ENCODE measurements around the gene KRTCAP2.

The KRTCAP2 gene

GRCh38 chr1:155137154-155137949, 35.8 kb downstream of the KRTCAP2 start:
- FAIRE-seq (no peak), DNase-seq (ENCODE audit: insufficient read length, low spot score) (no peak)

GRCh38 chr1:155136748-155137147, 36.4 kb downstream of the KRTCAP2 start:
- FAIRE-seq = no peak
- DNase-seq (ENCODE audit: insufficient read length, low spot score) = no peak

DNA sequence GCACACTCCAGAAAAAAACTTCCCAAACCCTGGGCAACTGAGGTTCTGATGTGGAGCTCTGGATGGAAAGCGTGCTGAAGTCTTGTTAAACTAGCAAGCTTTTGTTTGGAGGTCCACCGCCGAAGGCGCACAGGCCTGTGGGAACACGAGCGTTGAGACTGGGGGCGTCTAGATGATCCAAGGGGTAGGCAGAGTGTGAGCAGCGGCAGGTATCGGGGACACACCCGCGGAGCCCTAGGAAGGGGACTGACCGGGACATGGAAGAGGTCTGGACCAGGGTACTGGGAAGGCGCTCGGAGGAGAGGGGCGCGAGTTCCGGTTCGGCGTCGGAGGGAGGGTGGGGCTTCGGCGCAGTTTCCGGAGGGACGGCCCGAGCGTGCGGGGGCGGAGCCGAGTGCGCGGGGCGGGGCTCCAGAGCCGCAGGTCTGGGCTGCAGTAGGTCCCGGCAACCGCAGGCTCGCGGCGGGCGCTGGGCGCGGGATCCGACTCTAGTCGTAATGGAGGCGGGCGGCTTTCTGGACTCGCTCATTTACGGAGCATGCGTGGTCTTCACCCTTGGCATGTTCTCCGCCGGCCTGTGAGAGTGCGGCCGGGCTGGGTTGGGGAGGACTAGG, 37.6 kb downstream of the KRTCAP2 start, which contains the start of gene SLC50A1:
Gene SLC50A1, plus strand, starts transcription at position 438 of the 614 bp plus-strand sequence. Its CDS starts 60 bp downstream, at position 498.
- FAIRE-seq = peak; percentile 95

DNA sequence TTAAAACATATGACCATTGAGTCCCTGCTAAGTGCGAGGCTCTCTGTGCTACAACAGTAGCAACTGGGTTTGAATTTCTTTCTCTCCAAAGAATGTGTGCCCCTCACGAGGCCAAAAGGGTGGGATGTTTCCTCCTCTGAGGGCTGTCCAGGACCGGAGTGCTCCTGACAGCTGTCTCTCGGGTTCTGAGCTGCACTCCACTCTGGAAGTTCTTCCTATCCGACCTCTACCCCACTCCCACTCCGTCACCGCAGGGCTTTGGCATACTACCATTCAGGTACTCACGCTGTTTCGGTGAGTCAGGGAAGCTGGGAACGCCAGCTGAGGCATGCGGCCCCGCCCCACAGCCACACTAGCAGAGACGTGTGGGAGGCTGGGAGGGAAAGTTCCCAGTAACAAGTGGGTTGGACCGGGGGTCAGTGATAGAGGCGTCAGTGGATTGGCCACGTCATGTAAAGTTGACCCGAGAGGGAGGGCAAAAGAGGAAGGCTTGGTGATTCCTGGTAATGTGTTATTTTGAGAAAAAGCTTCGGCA, 38.2 kb downstream of the KRTCAP2 start:
- DNase-seq (ENCODE audit: insufficient read length, low spot score) (no peak), FAIRE-seq (no peak)

More for the DNA sequence above, 37.6 kb downstream of the KRTCAP2 start, which contains the start of gene SLC50A1:
- DNase-seq (ENCODE audit: insufficient read length, low spot score) = peak; percentile 90

- FAIRE-seq = no peak
- no peak for DNase-seq (ENCODE audit: insufficient read length, low spot score)
Observed at GRCh38 chr1:155134322-155134721, 38.8 kb downstream of the KRTCAP2 start.

DNA sequence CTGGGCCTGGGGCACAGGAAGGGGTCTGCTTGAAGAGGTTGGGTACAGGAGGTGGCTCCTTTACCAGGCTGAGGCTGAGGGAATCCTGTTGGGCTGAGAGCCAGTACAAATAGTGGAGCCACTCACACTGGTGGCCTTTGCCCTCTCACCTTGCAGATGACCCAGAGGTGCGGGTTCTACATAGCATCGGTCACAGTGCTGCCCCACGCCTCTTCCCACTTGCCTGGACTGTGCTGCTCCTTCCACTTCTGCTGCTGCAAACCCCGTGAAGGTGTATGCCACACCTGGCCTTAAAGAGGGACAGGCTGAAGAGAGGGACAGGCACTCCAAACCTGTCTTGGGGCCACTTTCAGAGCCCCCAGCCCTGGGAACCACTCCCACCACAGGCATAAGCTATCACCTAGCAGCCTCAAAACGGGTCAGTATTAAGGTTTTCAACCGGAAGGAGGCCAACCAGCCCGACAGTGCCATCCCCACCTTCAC, 39.3 kb downstream of the KRTCAP2 start:
- DNase-seq (ENCODE audit: insufficient read length, low spot score) = no peak
- no peak for FAIRE-seq

GRCh38 chr1:155131856-155132255, 41.2 kb downstream of the KRTCAP2 start:
- no peak for DNase-seq (ENCODE audit: insufficient read length, low spot score)
- no peak for FAIRE-seq

- no peak for FAIRE-seq
- no peak for DNase-seq (ENCODE audit: insufficient read length, low spot score)
Observed at GRCh38 chr1:155131285-155131684, 41.8 kb downstream of the KRTCAP2 start.

DNA sequence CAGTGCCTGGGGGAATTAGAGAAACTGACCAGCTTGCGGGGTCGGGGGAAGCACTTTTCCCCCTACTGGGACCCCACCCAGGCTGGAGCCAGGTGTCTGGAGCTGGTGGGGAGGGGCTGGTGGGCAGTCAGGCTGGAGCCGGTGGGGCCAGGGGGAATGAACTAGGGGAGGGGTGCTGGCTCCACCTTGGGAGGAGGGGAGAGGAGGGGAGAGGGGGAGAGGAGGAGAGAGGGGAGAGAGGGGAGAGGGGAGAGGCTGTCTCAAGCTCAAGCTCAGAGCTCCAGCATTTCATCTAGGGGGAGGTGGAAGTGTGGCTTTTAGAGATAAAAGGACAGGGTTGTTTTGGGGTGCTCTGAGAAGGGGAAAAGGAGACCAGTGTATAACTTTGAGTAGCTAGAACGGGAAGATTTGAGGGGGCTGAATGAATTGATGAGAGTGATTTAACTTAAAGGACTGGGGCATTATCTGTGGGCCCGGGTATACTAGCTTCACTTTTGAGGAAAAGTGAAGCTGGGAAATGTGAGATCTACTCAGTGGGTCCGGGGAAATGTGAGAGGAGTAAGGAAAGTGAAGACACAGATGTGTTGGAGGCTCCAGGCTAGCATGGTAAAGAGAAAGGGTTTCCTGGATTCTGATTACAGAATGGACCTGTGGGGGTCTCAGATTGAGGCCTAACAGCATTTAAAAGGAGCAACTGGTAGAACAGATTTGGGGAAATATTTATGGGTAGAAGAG, 42.7 kb downstream of the KRTCAP2 start:
- no peak for FAIRE-seq
- no peak for DNase-seq (ENCODE audit: insufficient read length, low spot score)

DNA sequence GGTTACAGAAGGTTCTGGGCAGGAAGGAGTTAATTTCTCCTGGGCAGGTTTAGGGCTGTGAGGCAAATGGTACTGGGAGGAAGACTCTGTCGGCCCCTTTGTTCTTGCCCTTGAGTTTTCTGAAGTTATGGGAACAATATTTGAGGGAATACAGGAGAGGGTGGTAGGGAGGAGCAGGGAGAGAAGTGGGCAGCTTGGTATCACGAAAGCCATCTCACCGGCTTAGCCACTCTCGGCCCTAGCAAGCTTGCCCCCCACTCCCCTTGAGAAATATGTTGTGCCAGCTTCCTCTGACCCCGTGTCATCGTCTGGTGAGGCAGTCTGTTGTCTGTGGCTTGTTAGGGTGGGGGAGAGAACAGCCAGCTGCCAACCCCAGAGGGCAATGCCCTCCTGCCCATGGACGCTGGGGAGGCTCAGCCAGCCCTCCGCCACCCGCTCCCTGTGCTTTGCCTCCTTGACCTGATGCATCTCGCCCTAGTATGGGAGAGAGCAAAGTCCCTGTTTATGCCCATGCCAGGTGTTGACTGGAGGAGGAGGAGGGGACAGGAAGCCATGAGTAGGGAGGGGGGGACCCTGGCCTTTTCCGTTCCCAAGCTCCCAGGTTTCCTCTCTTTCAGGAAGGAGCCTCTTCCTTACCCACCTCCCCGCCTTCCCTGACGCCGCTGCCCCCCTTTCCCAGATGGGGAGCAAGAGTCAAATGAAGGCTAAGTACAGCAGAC, 44.2 kb downstream of the KRTCAP2 start:
- no peak for DNase-seq (ENCODE audit: insufficient read length, low spot score)
- FAIRE-seq = no peak

- FAIRE-seq (no peak), DNase-seq (ENCODE audit: insufficient read length, low spot score) (no peak)
Observed at GRCh38 chr1:155127967-155128754, 44.9 kb downstream of the KRTCAP2 start.

GRCh38 chr1:155127105-155127966, 45.8 kb downstream of the KRTCAP2 start, which contains the start of gene EFNA1:
EFNA1 (plus strand) TSS chr1:155127876; CDS start chr1:155127978, 102 bp downstream.
- DNase-seq (ENCODE audit: insufficient read length, low spot score) (no peak), FAIRE-seq (no peak)

DNA sequence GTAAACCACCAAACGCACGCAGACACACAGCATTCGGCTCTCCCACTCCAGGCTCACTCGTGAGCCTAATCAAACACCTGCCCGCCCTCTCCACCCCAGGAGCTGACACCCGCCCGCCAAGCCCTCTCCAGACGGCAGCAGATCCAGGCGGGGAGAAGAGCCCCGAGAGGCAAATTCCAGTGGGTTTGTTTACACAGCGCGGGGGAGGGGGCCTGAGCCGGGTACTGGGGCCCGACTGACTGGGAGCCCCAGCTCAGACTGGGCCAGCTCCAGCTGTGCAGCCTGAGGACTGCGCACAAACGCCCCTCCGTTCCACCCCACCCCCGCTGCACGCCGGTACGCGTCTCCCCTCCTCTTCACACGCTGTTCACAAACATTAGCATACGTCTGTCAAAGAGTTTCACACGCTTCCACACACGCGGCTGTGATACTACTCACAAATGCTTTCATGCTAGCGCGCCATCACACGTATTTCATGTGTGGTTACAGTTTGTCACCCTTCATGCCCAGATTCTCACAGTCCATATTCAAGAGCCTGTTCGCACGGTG, 46.5 kb downstream of the KRTCAP2 start:
- DNase-seq (ENCODE audit: insufficient read length, low spot score) (no peak), FAIRE-seq (no peak)

GRCh38 chr1:155125946-155126555, 47.1 kb downstream of the KRTCAP2 start:
- no peak for FAIRE-seq
- no peak for DNase-seq (ENCODE audit: insufficient read length, low spot score)

GRCh38 chr1:155125511-155125945, 47.6 kb downstream of the KRTCAP2 start:
- FAIRE-seq (no peak), DNase-seq (ENCODE audit: insufficient read length, low spot score) (no peak)

GRCh38 chr1:155124503-155125463, 48.3 kb downstream of the KRTCAP2 start:
- FAIRE-seq (no peak), DNase-seq (ENCODE audit: insufficient read length, low spot score) (no peak)

DNA sequence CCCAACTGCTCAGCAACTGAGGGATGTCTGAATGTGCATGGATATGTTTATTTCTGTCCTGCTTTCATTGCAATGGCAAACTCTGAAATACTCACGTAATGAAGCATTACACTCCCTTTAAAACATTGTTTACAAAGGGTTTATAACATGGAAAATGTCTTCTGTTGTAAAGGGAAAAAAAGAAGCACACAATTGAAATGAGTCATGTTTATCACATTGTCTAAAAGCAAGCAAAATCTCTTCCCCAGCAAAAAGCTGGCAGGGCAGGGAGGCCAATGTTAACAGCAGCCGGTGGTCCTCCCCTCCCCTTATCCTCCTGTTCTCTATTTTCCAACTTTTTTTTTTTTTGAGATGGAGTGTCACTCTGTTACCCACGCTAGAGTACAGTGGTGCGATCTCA, 49.3 kb downstream of the KRTCAP2 start:
- DNase-seq (ENCODE audit: insufficient read length, low spot score) (no peak), FAIRE-seq (no peak)
